ENCODE data around the gene WNT5B. TPM values are rescaled to one million over a fixed set of nuclear protein-coding genes. Genes with fewer than 3 reads are reported as not detected.
A peak's percentile ranks its signal among the peaks of the same experiment; 100 is the strongest.

WNT5B gene
- total RNA-seq, 1 donor from 2014 or later, result 88.7 TPM

DNA sequence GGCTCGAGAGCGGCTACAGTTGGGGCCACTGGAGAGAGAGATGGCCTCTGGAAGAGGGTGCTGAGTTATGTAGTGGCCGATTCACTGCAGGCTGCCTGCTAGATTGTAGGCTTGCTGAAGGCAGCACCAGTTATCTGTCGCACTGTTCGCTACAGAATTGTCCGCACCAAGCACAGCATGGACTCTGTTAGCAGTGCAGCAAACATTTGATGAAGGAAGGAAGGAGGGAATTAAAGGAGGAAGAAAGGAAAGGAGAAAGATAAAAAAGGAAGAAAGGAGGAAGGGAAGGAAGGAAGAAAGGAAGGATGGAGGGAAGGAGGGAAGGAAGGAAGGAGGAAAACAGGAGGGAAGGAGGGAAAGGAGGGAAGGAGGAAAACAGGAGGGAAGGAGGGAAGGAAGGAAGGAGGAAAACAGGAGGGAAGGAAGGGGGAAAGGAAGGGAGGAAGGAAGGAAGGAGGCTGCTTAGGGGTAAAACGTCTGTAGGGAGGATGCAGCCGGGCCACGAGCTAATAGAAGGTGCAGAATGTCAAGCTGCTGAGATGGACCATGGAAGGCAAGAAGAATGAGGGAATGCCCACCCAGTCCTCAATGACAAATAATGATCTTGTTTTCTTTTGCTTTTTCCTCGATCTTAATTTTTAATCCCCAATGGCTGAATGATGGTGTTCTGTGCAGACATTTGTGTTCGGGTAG, 34.6 kb downstream of the WNT5B start:
- no peak for DNase-seq (ENCODE audit: extremely low spot score, unreplicated experiment)
- Mint-ChIP-seq H3K4me3 (ENCODE audit: unreplicated experiment) (peak overlapping the region; percentile 67), H3K36me3 (ENCODE audit: unreplicated experiment) (no peaks in the 10 kb centered on the region), H3K27ac (ENCODE audit: unreplicated experiment) (no peak overlapping the region), H3K27me3 (ENCODE audit: unreplicated experiment) (no peaks in the 10 kb centered on the region), H3K9me3 (ENCODE audit: unreplicated experiment) (no peaks in the 10 kb centered on the region), H3K4me1 (ENCODE audit: unreplicated experiment) (peaks cover 61% of the 10 kb centered on the region)
- TF ChIP-seq CTCF (IDR thresholded peaks at IDR 0.05), result no peak

DNA sequence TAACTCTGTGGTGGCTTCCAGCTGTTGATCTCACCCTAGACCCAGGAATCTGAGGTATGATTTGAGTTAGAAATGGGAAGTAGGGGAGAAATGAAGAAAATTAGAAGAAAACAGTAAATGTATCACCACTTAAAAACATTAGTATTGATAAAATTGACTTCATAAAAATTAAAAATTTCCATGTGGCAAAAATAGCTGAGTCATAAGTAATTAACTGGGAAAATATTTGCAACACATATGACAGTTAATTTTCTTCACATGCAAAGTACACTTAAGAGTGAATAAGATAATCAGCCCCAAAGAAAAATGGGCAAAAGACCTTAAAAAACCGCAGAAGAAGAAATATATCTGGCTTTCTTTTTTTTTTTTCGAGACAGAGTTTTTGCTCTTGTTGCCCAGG, 36.3 kb downstream of the WNT5B start:
- DNase-seq (ENCODE audit: extremely low spot score, unreplicated experiment), result no peak
- Mint-ChIP-seq H3K4me3 (ENCODE audit: unreplicated experiment) (no peak overlapping the region), H3K36me3 (ENCODE audit: unreplicated experiment) (no peaks in the 10 kb centered on the region), H3K9me3 (ENCODE audit: unreplicated experiment) (no peaks in the 10 kb centered on the region), H3K27me3 (ENCODE audit: unreplicated experiment) (no peaks in the 10 kb centered on the region), H3K27ac (ENCODE audit: unreplicated experiment) (peak overlapping the region; percentile 5), H3K4me1 (ENCODE audit: unreplicated experiment) (peaks cover 72% of the 10 kb centered on the region)
- TF ChIP-seq CTCF (IDR thresholded peaks at IDR 0.05), result no peak

- no peaks in the 10 kb centered on the region for H3K9me3 Mint-ChIP-seq (ENCODE audit: unreplicated experiment)
- H3K4me3 Mint-ChIP-seq (ENCODE audit: unreplicated experiment), result no peak overlapping the region
- peaks cover 74% of the 10 kb centered on the region for H3K4me1 Mint-ChIP-seq (ENCODE audit: unreplicated experiment)
- DNase-seq (ENCODE audit: extremely low spot score, unreplicated experiment), result no peak
- H3K27ac Mint-ChIP-seq (ENCODE audit: unreplicated experiment), result no peak overlapping the region
- no peak for TF ChIP-seq CTCF (IDR thresholded peaks at IDR 0.05)
- peaks cover 3% of the 10 kb centered on the region for H3K27me3 Mint-ChIP-seq (ENCODE audit: unreplicated experiment)
- no peaks in the 10 kb centered on the region for H3K36me3 Mint-ChIP-seq (ENCODE audit: unreplicated experiment)
Measured at GRCh38 chr12:1666215-1666614, 37.2 kb downstream of the WNT5B start.

- Mint-ChIP-seq H3K4me3 (ENCODE audit: unreplicated experiment) (peak overlapping the region; percentile 20), H3K27me3 (ENCODE audit: unreplicated experiment) (peaks cover 5% of the 10 kb centered on the region)
Measured at GRCh38 chr12:1666685-1667162, 37.7 kb downstream of the WNT5B start.

More at GRCh38 chr12:1666685-1667162, 37.7 kb downstream of the WNT5B start:
- Mint-ChIP-seq H3K4me1 (ENCODE audit: unreplicated experiment) (peaks cover 71% of the 10 kb centered on the region), H3K27ac (ENCODE audit: unreplicated experiment) (peak overlapping the region; percentile 77), H3K9me3 (ENCODE audit: unreplicated experiment) (no peaks in the 10 kb centered on the region), H3K36me3 (ENCODE audit: unreplicated experiment) (no peaks in the 10 kb centered on the region)
- DNase-seq (ENCODE audit: extremely low spot score, unreplicated experiment), result no peak
- TF ChIP-seq CTCF (IDR thresholded peaks at IDR 0.05), result no peak

All from osteocyte (in vitro differentiated cells).